Heart left ventricle (tissue), 16 donors: ENCODE results near the gene FBN1. TPM values are rescaled to one million over a fixed set of nuclear protein-coding genes. Genes with fewer than 3 reads are reported as not detected.

ENCODE experiments used
- ATAC-seq, 4 donors: fragments of 200-7000 bp; cut with Tn5 transposase; one replicate each; pipeline ENCODE4 v1.9.1; 2020 to 2022; ENCODE audit warnings: moderate library complexity in 4 of 4, mild to moderate bottlenecking in 3 of 4, moderate number of reproducible peaks in 1 of 4
- DNase-seq, 5 donors: peaks; one replicate each; pipeline ENCODE4 v3.0.0-alpha.2; 2020
- H3K27ac ChIP-seq, 12 donors: fragments of 200-600 bp; sonication (generic) in 4 of 12; one replicate each; pipeline versions ENCODE4 v1.5.0 to v1.8.0; 2016 to 2022; ENCODE audit warnings: mild to moderate bottlenecking in 2 of 12
- H3K27me3 ChIP-seq, 9 donors: fragments of 200-600 bp; sonication (generic) in 2 of 9; one replicate each; pipeline versions ENCODE4 v1.5.1 to v1.8.0; 2016 to 2022; ENCODE audit warnings: mild to moderate bottlenecking in 3 of 9
- H3K36me3 ChIP-seq, 9 donors: fragments of 200-600 bp; sonication (generic) in 2 of 9; one replicate each; pipeline versions ENCODE4 v1.5.0 to v1.8.0; 2018 to 2022; ENCODE audit warnings: mild to moderate bottlenecking in 2 of 9
- H3K4me1 ChIP-seq, 12 donors: fragments of 200-600 bp; sonication (generic) in 4 of 12; one replicate each; pipeline versions ENCODE4 v1.5.0 to v1.8.0; 2016 to 2022; ENCODE audit warnings: mild to moderate bottlenecking in 3 of 12
- H3K4me3 ChIP-seq, 12 donors: fragments of 200-600 bp; sonication (generic) in 4 of 12; one replicate each; pipeline versions ENCODE4 v1.5.0 to v1.8.0; 2017 to 2022; ENCODE audit warnings: mild to moderate bottlenecking in 9 of 12, moderate library complexity in 4 of 12
- H3K9me3 ChIP-seq, 12 donors: fragments of 200-600 bp; sonication (generic) in 4 of 12; one replicate each; pipeline versions ENCODE4 v1.5.0 to v1.8.0; 2016 to 2022; ENCODE audit warnings: mild to moderate bottlenecking in 1 of 12
- CTCF ChIP-seq, 12 donors: fragments of 200-600 bp; sonication (generic) in 4 of 12; IDR thresholded peaks; one replicate each; pipeline versions ENCODE4 v1.5.0 to v1.8.0; 2018 to 2022; ENCODE audit warnings: antibody characterized with exemption in 12 of 12, mild to moderate bottlenecking in 5 of 12
- POLR2A ChIP-seq, 2 donors: fragments of 450-650 bp; IDR thresholded peaks; one replicate each; pipeline ENCODE4 v1.6.1; 2017; ENCODE audit warnings: antibody characterized with exemption in 2 of 2, mild to moderate bottlenecking in 2 of 2, moderate library complexity in 2 of 2
- whole genome bisulfite sequencing, 4 donors: extraction: QIAGEN DNeasy Blood & Tissue Kit in 2 of 4; methylation state at CpG; one replicate each; pipeline versions ENCODE4 v1.1.5 to v1.1.7; 2013 to 2018; 5-methylcytosine and 5-hydroxymethylcytosine counted together
- intact Hi-C, 10 donors: fragments of 100-400 bp; cut with DNase I; formaldehyde crosslinking; loops; one replicate each; pipeline versions ENCODE4 v1.11.1 to v1.14.2; 2022
- polyA plus RNA-seq, 2 donors: library from polyadenylated mRNA; stranded (reverse); fragments of 200-250 nt; gene quantifications; one replicate each; pipeline ENCODE4 v1.2.3, GENCODE V29; 2013
- total RNA-seq, 9 donors: library from RNA; depleted of rRNA in 2 of 9; stranded (reverse); fragments of >200 nt in 2 of 9; fragmentation: NEBNext Ultra II Directional in 3 of 9; extraction: Animal tissue kit (Norgen Biotek cat#: 25700) in 3 of 9; gene quantifications; one replicate each; pipeline versions ENCODE4 v1.1.0 to v1.2.4, GENCODE V29; 2016 to 2023
- donor health status: ischemic (EF 13 %, LVEDD 7.1; RV severe dilation, severe dysfunction).
- donor health status: healthy with polysubstance abuse.
- donor health status: DM: no; HTN: yes; CAD: no.
- donor health status: DM: no; HTN: no; CAD: no.
- donor health status: ischemic (EF 25% LVEDD 6.9; RV normal size, moderate dysfunction).
- donor health status: ischemic (EF 25% LVEDD 5.7; RV mildly dilated, moderate dysfunction).
- donor health status: healthy.
- donor health status: DM: yes; HTN: yes; CAD: no.
- donor health status: ischemic (EF 35%, LVEDD 5.7; RV mildly dilated, moderate dysfunction).
- donor health status: nonischemic (EF 11% LVEDD 7.7; RV severe dilation, severe dysfunction).
- donor health status: DM: yes; HTN: yes; CAD: no.
- donor health status: PGD.
- donor health status: ischemic (EF 29% LVEDD 5.4; RV normal size, mild dysfunction).
- donor health status: nonischemic (EF 23%, LVEDD 6.1; RV moderate dilation, normal function).

The FBN1 gene
- total and polyA plus RNA-seq, 11 donors, result 5.7 to 115 (median 31.4) TPM

DNA sequence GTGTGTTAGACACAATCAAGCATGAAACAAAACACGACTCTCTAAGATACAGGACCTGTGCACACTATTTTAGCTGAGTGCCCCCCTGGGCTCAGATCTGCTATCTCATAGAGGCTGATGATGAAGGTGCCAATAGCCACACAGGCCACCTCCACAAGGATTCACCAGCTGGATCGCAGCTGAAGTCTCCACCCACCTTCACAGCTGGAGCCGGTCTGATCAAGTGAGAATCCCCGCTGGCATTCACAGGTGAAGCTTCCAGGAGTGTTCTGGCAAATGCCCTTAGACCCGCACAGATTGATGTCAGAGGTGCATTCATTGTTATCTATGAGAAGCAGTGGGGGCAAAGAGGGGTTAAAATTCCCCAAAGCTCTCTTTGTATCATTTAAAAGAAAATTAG, 224.1 kb downstream of the FBN1 start:
- intact Hi-C loops, result no loop called here
- ATAC-seq, result no peak
- H3K27me3 ChIP-seq, result no peaks in the 10 kb centered on the region
- H3K9me3 ChIP-seq, result no peaks in the 10 kb centered on the region
- TF ChIP-seq POLR2A (IDR thresholded peaks at IDR 0.05), result no peak
- TF ChIP-seq CTCF (IDR thresholded peaks at IDR 0.05), result no peak
- no peak for DNase-seq
- H3K27ac ChIP-seq, result no peak overlapping the region
- H3K4me1 ChIP-seq, result peaks cover 0 to 9% (median 0%) of the 10 kb centered on the region in 12 donors
- peaks cover 0 to 98% (median 62%) of the 10 kb centered on the region in 9 donors for H3K36me3 ChIP-seq
- WGBS, 4 donors, result 75 to 80% (median 78%) methylated on average over 2 to 5 of the region's 5 CpGs
- H3K4me3 ChIP-seq, result no peak overlapping the region

DNA sequence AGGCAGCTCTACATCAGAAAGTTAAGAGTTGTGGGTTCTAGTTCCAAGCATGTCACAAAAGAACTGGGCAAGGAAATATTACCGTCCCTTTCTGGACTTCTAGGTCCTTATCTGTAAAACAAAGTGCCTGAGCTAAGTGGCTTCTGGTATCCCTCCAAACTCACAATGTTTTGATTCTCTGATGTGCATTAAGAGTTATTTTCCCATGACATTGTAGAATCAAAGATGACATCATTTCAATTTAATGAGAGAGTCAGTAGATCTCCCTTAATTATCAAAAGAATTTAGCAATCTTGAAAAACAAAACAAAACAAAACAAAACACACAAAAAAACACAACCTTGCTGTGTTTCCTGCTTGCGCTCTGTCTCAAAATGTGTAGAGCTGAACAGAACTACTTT, 225.6 kb downstream of the FBN1 start:
- H3K9me3 ChIP-seq, result no peaks in the 10 kb centered on the region
- no peak overlapping the region for H3K4me3 ChIP-seq
- TF ChIP-seq CTCF (IDR thresholded peaks at IDR 0.05), result no peak
- TF ChIP-seq POLR2A (IDR thresholded peaks at IDR 0.05), result no peak
- ATAC-seq (no peak), DNase-seq (no peak)
- intact Hi-C loops, result no loop called here
- 55 to 66% (median 64%) methylated on average over 2 of the region's 2 CpGs for WGBS, 4 donors
- H3K27ac ChIP-seq, result no peak overlapping the region
- H3K36me3 ChIP-seq, result peaks cover 0 to 97% (median 65%) of the 10 kb centered on the region in 9 donors
- H3K4me1 ChIP-seq, result peaks cover 0 to 16% (median 0%) of the 10 kb centered on the region in 12 donors
- no peaks in the 10 kb centered on the region for H3K27me3 ChIP-seq

DNA sequence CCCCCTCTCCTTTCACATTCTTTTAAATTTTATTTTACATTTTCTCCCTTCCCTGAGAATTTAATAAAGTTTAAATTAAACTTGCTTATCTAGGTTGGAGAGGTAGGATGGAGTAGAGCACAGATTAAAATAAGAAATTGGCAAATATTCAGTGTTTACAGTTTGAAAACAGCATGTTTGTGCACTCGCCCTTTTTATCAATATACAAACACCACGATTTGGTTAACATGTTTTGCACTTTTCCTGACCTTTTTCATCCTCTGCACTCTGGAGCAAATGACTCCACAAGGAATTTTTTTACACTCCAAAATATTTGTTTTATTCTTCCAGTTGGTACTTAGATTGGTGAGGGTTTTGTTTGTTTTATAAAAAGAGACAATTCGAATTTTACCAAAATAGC, 227.2 kb downstream of the FBN1 start:
- TF ChIP-seq POLR2A (IDR thresholded peaks at IDR 0.05) (no peak), CTCF (IDR thresholded peaks at IDR 0.05) (no peak)
- peak overlapping the region in 1 of 12 donors; percentile 30 for H3K27ac ChIP-seq
- H3K4me1 ChIP-seq, result peaks cover 0 to 29% (median 0%) of the 10 kb centered on the region in 12 donors
- H3K27me3 ChIP-seq, result no peaks in the 10 kb centered on the region
- H3K4me3 ChIP-seq, result no peak overlapping the region
- 60 to 76% (median 71%) methylated on average over 3 of the region's 3 CpGs for WGBS, 4 donors
- no peak for DNase-seq
- peaks cover 0 to 97% (median 50%) of the 10 kb centered on the region in 9 donors for H3K36me3 ChIP-seq
- intact Hi-C loops, result no loop called here
- H3K9me3 ChIP-seq, result no peaks in the 10 kb centered on the region
- no peak for ATAC-seq

DNA sequence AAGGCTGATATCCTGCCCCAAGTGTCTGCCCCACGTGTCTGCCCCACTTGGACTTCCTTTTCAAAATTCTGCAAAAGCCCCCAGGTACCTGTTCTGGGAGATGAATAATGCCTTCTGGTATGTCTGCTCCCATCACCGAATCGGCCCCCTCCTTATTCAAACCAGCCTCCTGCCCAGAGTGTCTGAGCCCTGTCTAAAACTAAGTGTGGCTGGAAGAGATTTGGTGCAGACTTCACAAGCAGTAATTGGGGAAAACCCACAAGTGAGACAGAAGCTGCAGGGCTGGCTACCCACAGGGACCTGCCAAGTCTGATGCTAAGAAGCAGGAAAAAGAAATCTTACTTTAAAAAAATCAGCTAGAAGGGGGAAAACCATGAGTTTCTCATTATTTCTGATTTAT, 229.2 kb downstream of the FBN1 start:
- Histone ChIP-seq H3K27ac (no peak overlapping the region), H3K4me1 (peaks cover 0 to 48% (median 4%) of the 10 kb centered on the region in 12 donors), H3K4me3 (no peak overlapping the region), H3K9me3 (no peaks in the 10 kb centered on the region), H3K36me3 (peaks cover 0 to 97% (median 44%) of the 10 kb centered on the region in 9 donors), H3K27me3 (no peaks in the 10 kb centered on the region)
- DNase-seq, result no peak
- ATAC-seq, result no peak
- intact Hi-C loops, result no loop called here
- TF ChIP-seq CTCF (IDR thresholded peaks at IDR 0.05), result no peak
- no peak for TF ChIP-seq POLR2A (IDR thresholded peaks at IDR 0.05)
- WGBS, 4 donors, result 71 to 76% (median 74%) methylated on average over 3 of the region's 3 CpGs
